H1 (cell line): ENCODE results near the gene LTB4R. TPM values are rescaled to one million over a fixed set of nuclear protein-coding genes. Genes with fewer than 3 reads are reported as not detected.

Source experiments
- BCL11A ChIP-seq, 2 experiments: IDR thresholded peaks; one replicate each; pipeline ENCODE4 v1.6.1; 2011; ENCODE audit warnings: low read depth in 2 of 2, low read length in 2 of 2, mild to moderate bottlenecking in 2 of 2
- polyA plus RNA-seq, 7 experiments: library from polyadenylated mRNA; depleted of rRNA in 3 of 7; stranded (reverse) in 5 of 7; unstranded in 2 of 7; fragments of >200 nt in 5 of 7; fragments of 200-250 nt in 2 of 7; gene quantifications; 1 replicate in 5 of 7; 2 replicates in 1 of 7; 4 replicates in 1 of 7; pipeline versions ENCODE4 v1.2.1 to v1.2.3, GENCODE V29; 2011 to 2013; ENCODE audit warnings: missing spikeins in 2 of 7, mixed read lengths in 2 of 7
- total RNA-seq: library from RNA; stranded (reverse); fragmentation: NEBNext Ultra II Directional; extraction: Animal tissue kit (Norgen Biotek cat#: 25700); gene quantifications from 2 replicates; pipeline ENCODE4 v1.2.1, GENCODE V29; 2021

Gene LTB4R
- total and polyA plus RNA-seq, 2 of the 8 experiments (the other 6 are each of a cell fraction or from before 2014, with no cell fraction given) = 4.1 to 6.7 TPM

GRCh38 chr14:24342889-24343288 is 31.6 kb downstream of the LTB4R start (continued):
- no peak for TF ChIP-seq BCL11A (IDR thresholded peaks at IDR 0.05; ENCODE audit: low read depth in 2 of 2, low read length in 2 of 2)
